Gastroesophageal sphincter (tissue), 3 donors: ENCODE results near the gene NOSIP.

Source experiments
- CTCF ChIP-seq, 4 experiments: fragments of 200-600 bp in 2 of 4; fragments of 450-650 bp in 2 of 4; sonication (generic) in 1 of 4; IDR thresholded peaks; one replicate each; pipeline ENCODE4 v1.5.1; 2017 to 2019; ENCODE audit warnings: antibody characterized with exemption in 4 of 4, mild to moderate bottlenecking in 2 of 4, moderate library complexity in 2 of 4
- POLR2A ChIP-seq, 2 donors: fragments of 450-650 bp; IDR thresholded peaks; one replicate each; pipeline ENCODE4 v1.6.1; 2017; ENCODE audit warnings: antibody characterized with exemption in 2 of 2, mild to moderate bottlenecking in 2 of 2, moderate library complexity in 1 of 2
- POLR2AphosphoS5 ChIP-seq: sonication (generic); formaldehyde crosslinking; IDR thresholded peaks from one replicate; pipeline ENCODE4 v1.6.1; 2017; ENCODE audit warnings: antibody characterized with exemption

DNA sequence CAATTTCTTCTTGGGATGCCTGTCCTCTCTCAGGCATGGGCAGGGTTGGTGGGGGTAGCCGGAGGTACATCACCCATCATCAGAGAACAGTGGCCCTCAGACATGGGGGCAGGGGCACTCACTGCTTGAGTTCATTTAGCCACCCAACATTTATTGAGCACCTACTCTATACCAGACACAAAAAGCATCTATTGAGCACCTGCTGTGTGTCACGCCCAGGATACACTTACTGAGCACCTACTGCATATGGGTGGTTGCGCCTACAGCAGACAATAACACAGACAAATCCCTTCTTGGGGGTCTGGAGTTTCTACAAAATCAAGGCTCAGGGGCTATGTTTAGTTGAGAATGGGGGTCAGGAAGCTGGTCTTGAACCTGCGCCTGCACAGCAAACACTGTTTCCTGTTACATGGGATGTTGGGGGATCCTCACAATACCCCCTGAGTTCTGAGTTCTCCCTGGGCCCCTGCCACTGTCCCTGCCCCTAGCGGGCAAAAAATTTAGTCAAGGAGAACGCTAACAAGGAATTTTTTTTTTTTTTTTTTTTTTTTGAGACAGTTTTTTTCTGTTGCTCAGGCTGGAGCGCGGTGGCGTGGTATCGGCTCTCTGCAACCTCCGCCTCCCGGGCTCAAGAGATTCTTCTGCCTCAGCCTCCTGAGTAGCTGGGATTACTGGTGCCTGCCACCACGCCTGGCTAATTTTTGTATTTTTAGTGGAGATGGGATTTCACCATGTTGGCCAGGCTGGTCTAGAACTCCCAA is 41.0 kb downstream of the NOSIP start:
- no peak for TF ChIP-seq CTCF (IDR thresholded peaks at IDR 0.05)
- TF ChIP-seq POLR2AphosphoS5: no peak
- no peak for TF ChIP-seq POLR2A (IDR thresholded peaks at IDR 0.05)
